Activated T-cell treated with anti-CD3 and anti-CD28 coated beads for 48 hours (primary cell): ENCODE measurements around the gene SHISA9.

Source experiments
- DNase-seq: peaks from one replicate; pipeline ENCODE4 v3.0.0-alpha.2; 2020; ENCODE audit warnings: low read depth

Gene SHISA9

DNA sequence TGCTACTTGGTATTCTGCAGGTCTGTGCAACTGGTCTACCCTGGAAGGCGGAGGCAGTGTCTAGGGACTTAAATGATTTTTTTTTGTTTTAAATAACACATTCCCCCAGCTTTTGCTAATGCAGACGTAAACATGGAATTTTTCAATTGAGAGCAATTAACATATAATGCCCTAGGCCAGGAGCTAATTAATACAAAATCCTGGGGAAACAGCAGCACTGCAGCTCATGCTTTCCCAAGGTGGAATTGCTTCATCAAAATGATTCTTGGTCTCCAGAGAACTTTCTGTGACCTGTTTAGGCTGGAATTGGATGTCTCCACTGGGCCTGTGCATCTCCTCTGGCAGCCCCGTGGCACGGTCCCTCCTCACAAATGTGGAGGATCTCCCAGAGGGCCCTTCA is 50.6 kb downstream of the SHISA9 start:
- no peak for DNase-seq

DNA sequence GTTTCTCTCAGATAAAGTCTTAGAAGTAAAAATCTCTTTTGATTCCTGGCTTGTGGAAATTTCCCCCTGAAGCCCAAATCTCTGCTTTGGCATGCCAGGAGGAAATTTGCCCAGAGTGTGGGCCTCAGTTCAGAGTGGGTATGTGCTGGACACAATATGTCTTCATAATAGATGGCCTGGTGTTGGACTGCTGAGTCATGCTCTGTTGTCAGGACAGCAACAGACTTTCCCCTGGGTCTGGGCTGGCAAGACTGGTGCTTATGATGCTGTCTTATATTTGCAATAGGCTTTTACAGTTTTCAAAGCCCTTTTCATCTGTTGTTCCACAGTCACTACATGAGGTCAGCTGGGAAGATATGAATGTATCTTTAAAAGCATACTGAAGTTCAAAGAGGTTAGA is 57.0 kb downstream of the SHISA9 start:
- DNase-seq: no peak

DNA sequence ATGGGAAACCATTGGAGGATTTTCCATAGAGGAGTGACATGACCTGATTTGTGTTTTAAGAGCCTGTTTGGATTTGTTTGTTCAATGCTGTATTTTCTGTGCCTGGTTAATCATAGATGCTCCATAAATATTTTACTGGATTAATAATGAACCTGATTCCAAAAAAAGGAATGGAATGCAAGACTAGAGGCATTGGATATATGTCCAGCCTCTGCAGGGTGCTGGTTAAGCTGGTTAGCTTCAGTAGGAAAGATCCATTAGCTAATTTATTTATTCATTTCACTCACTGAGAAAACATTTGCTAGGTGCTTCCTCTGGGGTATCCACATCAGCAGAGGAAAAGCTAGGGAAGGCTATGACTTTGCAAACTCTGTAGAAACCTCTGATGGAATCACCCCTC is 57.7 kb downstream of the SHISA9 start:
- DNase-seq: no peak

DNA sequence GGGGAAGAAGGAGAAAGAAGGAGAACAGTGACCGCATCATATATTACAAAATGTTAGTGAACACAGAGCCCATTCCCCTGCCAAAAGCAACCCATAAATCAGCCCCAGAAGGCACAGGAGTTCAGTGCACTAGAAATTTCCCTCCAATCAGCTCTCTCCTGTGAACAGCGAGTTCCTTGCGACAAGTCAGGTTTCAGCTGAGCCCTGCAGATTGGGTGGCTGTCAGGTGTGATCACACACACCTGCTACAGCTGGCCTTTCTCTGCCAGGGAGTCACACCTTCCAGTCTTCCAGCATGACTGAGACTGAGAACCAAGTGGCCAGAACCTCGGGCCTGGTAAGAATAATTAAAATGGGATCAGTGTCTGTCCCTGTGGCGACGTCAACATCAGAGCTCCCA is 60.2 kb downstream of the SHISA9 start:
- DNase-seq: no peak

DNA sequence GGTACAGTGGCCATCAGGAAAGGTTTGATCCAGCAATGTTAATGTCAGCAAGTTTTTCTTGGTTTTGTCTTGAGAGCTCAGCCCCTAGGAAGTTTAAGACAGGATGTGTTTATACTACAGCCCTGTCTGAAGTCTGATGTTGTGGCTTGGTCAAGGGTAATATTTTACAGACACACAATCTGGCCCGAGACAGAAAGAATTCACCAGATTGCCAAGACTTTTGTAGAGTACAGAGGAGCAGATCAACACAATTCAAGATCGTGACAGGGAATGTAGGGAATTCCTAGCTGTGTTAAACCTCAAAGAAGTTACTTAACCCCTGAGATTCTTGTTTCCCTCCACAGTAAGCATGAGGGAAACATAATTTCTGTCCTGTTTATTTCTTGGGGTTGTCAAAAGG is 63.1 kb downstream of the SHISA9 start:
- DNase-seq: no peak

DNA sequence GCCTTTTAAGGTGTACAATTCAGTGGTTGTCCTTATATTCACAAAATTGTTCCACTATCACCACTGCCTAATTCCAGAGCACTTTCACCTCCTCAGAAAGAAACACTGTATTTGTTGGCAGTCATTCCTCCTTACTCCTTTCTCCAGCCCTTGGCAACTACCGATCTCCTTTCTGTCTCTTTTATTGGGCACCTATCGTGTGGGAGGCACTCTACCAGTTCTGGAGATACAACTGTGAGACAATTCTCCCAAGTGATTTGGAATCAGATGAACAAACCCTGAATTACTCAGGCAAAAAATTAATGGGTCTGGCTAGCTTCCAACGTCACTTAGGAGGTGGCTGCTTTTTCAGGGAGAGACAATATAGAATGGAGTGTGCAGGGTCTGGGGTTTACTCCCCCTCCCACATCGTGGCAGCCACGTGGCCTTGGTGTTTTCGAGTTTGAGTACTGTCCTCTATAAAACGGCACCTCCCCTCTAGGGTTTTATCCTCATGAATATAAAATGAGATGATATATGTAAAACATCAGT is 63.9 kb downstream of the SHISA9 start:
- no peak for DNase-seq

DNA sequence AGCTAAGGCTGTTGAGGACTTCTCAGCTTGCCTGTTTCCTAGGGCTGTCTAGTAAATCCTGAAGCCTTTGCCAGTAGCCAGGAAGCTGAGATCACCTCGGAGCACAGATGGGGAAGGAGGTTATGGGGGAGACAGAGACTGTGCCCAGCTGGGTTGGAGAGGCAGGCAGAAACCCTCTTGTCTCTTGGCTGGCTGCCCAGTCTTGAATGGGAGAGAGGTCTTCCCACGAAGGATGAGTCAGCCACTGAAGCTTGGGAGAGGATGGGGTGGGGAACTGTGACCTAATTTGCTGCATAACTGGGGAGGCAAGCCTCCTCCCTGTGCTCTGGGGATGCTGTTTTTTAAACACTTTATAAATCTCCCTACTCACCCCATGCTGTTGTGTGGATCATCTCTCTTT is 69.8 kb downstream of the SHISA9 start:
- no peak for DNase-seq

DNA sequence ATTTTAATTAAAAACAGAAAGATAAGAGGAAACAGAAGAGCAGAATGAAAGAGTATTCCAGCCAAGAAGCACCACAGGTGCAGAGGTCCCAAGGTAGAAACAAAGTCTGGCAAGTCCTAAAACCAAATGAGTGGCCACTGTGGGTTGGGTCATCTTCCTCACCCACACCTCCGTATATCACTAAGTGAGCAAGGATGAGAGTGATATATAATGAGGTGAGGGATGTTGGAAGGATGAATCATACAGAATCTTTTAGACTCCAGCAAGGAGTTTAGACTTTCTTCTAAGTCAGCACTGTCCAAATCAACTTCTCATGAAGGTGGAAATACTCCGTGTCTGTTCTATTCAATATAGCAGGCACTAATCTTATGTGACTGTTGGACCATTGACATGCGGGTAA is 70.8 kb downstream of the SHISA9 start:
- no peak for DNase-seq

DNA sequence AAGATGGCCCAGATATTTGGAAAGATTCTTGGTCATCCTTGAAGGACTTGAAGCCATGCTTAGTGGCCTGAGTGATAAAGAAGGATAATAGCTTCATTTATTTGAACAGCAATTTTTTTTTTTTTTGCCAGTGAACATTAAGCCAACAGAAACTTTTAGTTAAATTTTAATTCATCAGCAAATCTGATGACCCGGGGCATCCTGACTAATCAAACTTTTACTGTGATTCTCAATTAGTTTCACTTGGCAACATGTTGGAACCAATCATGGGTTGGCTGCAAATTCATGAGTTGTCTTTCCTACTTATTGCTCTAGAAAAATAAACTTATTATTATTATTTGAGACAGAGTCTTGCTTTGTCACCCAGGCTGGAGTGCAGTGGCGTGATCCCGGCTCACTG is 74.4 kb downstream of the SHISA9 start:
- no peak for DNase-seq

DNA sequence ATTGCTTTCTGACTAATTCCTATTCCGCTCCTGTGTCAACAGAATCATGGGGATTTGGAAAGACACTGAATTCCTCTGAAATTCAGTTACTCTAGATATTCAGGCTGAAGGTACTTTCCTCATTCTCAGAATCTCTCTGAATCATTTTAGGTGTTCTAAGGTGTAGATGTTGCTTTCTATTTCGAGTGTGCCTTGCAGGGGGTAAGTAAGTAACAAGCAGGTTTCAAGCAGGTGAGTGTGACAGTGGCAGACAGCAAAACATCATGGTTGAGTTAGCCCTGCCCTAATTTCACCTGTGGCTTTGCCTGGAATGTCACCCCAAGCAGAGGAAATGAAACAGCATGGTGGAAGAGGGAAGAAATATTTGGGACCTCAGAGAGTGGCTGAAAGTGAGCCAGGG is 75.1 kb downstream of the SHISA9 start:
- no peak for DNase-seq

DNA sequence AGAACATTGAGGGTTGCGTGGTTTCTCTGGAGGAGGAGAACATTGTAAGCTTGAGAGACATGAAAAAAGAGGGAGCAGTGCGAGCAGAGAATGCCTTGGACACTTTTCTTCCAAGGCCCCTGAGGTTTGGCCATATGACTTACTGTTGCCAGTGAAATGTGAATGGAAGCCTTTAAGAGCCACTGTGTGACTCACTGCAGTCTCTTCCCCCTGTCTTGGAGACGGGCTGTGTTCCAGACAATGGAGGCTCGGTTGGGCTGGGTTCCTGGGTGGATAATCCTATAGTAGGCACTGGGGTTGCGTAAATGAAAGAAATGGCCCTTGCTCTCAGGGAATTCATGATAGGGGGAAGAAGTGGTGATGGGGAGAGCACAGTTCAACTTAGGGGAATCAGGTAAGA is 75.5 kb downstream of the SHISA9 start:
- DNase-seq: no peak

DNA sequence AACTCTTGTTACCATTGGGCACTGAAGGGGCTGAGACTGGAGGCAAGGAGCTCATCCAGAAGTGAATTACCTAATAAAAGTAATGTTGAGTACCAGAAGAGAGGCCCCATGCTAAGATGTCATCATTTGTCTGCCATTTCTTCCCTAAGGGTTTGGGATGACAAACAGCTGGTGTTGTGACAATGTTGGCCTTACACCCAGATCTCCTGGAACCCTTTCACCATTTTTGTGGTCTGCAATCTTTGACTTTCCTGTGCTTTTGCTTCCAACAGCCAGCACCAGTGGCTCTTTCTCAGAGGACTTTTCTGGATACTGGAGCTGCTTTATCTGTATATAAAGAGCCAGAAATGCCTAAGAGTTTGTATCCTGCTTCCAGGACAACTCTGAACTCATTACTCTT is 84.1 kb downstream of the SHISA9 start:
- DNase-seq: no peak

DNA sequence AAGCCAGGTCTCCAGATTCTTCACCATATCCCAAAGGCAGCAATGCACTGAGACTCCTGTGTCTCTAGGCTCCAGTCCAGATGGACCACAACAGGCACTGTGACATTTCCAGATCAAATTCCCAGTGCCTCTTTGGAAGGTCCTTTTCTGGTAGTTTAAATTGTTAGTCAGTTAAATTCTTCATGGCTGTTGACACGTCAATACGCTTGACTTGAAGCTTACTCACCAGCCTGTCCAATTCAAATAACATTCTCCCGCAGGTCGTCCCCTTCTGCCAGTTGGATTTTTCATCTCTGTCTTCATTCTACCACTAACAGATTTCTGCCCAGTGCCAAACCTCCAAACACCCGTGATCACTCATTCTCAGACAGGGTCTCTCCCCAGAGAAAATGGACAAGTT is 86.7 kb downstream of the SHISA9 start:
- no peak for DNase-seq

DNA sequence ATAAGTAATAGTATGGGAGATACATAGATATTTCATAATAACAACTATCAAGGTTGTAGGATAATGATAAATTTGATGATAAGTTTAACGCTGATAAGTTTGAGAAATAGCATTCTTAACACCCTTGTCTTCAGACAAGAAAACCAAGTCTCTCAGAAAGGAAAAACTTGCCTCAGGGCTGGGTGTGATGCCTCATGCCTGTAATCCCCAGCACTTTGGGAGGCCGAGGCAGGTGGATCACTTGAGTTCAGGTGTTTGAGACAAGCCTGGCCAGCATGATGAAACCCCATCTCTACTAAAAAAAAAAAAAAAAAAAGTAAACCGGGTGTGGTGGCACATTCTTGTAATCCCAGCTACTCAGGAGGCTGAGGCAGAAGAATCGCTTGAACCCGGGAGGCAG is 90.7 kb downstream of the SHISA9 start:
- no peak for DNase-seq

DNA sequence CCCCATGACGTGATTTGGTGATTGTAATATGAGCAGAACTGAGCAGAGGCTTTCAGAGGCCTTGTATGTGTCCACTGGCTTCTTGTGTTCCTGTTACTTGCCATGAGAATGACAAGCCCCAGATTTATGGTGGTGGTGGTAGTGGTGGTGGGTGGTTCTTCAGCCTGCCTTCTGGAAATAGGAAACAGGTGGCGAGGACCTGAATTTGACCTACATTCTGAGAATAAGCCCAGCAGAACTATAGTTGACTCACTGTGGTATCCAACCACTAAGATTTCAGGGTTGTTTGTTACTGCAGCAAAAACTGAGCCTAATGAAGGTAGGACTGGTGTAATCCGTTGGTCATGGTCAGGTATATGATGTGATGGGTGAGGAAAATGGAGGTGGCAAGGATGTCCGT is 93.0 kb downstream of the SHISA9 start:
- DNase-seq: no peak

DNA sequence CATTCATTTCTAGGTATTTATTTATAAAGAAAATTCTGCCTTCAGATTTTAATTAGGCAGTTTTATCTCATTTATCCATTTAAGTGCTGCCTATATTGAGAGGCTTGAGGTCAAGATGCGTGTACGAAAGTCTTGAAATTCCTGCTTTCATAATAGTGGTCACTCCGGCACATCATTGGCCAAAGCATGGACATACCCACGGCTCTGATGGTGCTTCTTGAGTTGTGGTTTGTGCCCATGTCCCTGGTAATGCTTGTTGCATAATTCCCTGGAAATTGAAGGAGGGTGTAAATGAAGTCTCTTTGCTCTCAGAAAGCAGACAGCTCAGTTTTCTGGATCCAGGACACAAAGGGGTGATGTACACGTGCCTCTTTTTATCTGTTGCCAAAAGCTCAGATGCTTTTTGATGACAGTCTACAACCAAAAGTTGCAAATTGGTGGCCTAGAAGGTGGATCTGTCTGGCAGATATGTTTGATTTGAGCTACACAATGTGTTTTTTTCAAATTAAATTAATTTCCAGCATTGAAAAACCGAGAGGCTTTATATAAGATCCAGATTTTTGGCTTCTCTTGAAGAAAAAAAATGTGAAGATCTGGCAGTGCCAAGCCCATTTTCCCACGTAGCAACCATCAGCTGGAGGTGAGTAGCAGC is 94.4 kb downstream of the SHISA9 start:
- no peak for DNase-seq

DNA sequence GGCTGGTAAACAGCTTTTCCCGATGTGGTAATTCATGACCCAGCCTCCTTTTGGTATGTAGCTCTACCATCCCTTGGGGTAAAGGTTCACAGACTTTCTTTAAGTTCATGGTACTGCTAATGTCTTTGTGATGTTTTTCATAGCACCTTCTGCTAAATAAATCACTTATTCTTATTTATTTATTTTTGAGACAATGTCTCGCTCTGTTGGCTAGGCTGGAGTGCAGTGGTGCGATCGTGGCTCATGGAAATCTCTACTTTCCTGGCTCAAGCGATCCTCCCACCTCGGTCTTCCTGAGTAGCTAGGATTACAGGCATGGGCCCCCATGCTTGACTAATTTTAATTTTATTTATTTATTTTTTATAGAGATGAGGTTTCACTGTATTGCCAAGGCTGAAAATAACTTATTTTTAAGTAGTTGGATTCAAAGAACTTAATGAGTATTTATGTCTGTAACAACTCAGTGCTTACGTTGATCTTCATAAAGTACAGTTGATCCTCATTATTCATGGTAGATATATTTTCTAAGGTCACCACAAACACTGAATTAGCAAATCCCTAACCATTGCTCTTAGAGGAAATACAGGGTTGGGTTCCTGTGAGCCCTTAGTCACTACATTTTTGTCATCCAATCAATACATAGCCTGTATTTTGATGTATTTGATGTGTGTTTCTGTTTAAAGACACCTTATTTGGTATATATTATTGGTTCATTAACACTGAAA is 97.1 kb downstream of the SHISA9 start:
- no peak for DNase-seq

DNA sequence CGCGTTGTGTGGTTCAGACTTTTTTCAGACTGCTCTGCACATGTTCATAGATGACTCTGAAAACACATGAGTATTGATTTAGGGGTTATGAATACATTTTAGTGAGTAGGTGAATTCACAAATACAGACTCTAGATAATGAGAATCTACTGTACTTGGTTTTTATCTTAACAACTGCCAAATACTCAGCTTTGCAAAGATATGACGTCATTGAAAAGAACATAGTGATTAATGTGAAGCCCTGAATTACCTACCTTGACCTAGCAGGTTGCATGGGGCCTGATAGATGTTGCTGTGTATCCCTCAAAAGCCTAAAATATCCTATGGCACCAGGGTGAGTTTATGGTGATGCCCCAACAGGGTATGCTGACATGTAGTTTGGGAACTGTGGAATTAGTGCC is 98.0 kb downstream of the SHISA9 start:
- no peak for DNase-seq

DNA sequence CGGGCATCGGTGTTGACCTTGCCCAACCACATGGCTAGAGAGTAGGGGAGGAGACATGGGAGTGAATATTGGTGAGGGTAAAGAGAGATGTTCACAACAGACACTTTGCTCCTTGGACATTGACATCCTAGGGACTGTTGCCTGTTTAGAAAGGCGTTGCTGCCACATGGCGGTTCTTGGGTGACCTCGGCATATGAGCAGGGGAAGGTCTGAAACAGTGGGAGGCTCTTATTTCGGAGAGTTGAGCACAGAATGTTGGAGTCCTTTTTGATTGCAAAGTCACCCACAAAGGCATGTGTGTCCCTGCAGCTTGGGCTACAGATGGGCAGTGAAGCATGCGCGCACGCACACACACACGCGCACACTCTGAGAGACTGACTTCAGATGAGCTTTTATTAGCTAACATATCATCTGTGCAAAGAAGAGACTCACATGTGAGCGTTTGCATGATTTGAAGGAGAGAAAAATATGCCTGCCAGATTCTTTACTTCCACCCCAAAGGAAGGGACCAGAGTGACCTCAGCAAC is 104.4 kb downstream of the SHISA9 start:
- no peak for DNase-seq

DNA sequence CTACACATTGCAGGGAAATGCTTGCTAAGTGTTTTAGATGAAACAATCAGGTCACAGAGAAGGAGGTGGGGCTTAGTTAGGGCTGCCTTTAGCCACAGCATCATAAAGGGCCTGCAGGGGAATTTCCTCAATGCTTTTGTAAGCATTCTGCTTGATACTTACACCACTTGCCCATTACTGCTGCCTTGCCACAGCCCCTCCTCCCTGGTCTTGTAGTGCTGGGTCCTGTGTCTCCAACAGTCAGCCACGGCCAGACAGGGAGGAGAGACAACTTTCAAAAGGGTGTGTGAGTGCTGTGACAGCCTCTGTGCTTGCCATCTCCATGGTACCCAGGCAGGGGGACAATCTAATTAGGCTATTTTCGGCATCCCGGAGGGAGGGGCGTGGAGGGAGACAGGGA is 111.2 kb downstream of the SHISA9 start:
- DNase-seq: no peak

DNA sequence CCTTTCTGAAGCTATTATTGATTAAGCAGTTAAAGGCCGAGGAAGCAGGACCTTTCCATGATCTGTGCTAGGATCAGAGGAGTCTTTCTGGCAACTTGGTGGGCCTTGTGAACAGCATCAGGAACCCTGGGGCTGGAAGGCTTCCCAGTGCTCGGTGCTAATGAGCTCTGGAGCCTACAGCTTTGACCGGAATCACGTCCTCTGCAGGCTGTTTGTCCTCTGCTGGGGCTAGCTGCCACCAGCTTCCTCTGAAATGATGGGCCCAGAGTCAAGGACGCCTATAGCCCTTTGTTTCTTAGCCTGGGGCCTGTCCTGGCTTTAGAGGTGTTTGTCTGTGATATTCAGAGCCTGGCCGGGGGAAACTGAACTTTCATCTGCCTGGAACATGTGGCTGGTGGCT is 111.6 kb downstream of the SHISA9 start:
- DNase-seq: no peak

DNA sequence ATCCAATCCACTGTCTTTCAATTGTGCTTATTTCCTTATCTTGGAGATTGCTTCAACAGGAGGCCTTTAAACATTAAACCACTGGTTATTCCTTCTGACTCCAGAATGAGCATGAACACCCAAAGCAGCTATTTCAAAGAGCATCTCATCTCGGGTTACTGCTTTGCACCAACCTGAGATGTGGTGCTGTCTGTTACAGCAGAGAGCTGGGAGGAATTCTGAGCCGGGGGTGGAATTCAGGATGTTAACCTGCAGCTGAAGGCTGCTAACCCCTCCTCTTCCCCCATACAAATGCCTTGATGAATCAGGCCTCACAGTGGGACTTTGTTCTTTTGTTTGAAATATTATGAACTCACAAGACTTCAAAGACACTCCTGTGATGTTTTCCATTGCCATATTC is 113.1 kb downstream of the SHISA9 start:
- no peak for DNase-seq

DNA sequence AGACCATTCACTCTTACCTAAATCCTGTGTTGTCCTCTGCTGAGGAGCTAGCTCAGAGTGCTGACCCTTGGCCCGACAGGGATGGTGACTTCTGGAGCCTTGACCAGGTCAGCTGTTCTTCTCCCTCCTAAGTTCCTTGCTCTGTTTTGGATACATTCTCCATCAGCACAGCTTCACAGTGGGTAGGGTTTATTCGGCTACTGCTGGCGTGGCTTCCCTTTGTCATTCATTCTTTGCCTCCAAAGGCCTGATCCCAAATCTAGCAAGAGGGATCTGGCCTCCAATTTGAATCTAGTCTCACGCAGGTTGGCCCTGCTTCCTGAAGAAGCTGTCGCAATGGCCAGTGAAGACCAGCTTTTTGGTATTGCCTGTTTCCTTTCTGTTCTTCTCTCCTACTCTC is 116.6 kb downstream of the SHISA9 start:
- DNase-seq: no peak

DNA sequence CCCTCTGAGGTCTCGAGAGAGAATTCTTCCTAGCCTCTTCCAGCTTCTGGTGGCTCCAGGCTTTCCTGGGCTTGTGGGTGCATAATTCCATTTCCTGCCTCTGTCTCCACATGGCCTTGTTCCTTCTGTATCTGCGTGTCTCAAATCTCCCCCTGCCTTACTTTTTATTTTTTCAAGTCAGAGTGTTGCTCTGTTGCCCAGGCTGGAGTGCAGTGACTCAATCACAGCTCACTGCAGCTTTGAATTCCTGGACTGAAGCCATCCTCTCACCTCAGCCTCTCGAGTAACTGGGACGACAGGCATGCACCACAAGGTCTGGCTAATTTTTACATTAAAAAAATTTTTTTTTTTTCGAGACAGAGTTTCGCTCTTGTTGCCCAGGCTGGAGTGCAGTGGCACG is 120.6 kb downstream of the SHISA9 start:
- DNase-seq: no peak
